GM21390 (cell line): ENCODE measurements around the gene INVS.
"Not testable (repeated sequence)": the region's sequence is repeated elsewhere in the genome, so short reads cannot be mapped to it uniquely, and the experiment has no call there.

Experiments used
- ATAC-seq: cut with Tn5 transposase; IDR thresholded peaks from one replicate; pipeline ENCODE4 v1.9.1; 2021; ENCODE audit not compliant: unreplicated experiment

The INVS gene

GRCh38 chr9:100193078-100193477 lies 94.0 kb downstream of the INVS start:
- ATAC-seq, result no peak

GRCh38 chr9:100196215-100196614 lies 97.2 kb downstream of the INVS start:
- no peak for ATAC-seq

GRCh38 chr9:100196828-100197227 lies 97.8 kb downstream of the INVS start:
- ATAC-seq, result no peak

- no peak for ATAC-seq
Measured at GRCh38 chr9:100197553-100197952, 98.5 kb downstream of the INVS start.

GRCh38 chr9:100202806-100203205 lies 103.8 kb downstream of the INVS start:
- ATAC-seq, result no peak

- ATAC-seq, result no peak
Measured at GRCh38 chr9:100204796-100205195, 105.8 kb downstream of the INVS start.

- ATAC-seq, result no peak
Measured at GRCh38 chr9:100206899-100207298, 107.9 kb downstream of the INVS start.

- ATAC-seq, result no peak
Measured at GRCh38 chr9:100208673-100209072, 109.6 kb downstream of the INVS start.

- no peak for ATAC-seq
Measured at GRCh38 chr9:100211476-100211875, 112.4 kb downstream of the INVS start.

- no peak for ATAC-seq
Measured at GRCh38 chr9:100213730-100214477, 114.9 kb downstream of the INVS start.

- ATAC-seq, result peak; percentile 63
Measured at GRCh38 chr9:100216178-100216787, 117.2 kb downstream of the INVS start.

GRCh38 chr9:100217536-100217935 lies 118.5 kb downstream of the INVS start:
- no peak for ATAC-seq

GRCh38 chr9:100219347-100219746 lies 120.3 kb downstream of the INVS start:
- peak; percentile 73 for ATAC-seq

GRCh38 chr9:100220936-100221335 lies 121.9 kb downstream of the INVS start:
- no peak for ATAC-seq

GRCh38 chr9:100221538-100221937 lies 122.5 kb downstream of the INVS start:
- no peak for ATAC-seq

- no peak for ATAC-seq
Measured at GRCh38 chr9:100222674-100223073, 123.6 kb downstream of the INVS start.

- ATAC-seq, result no peak
Measured at GRCh38 chr9:100227636-100228035, 128.6 kb downstream of the INVS start.

- no peak for ATAC-seq
Measured at GRCh38 chr9:100228352-100228869, 129.4 kb downstream of the INVS start.

GRCh38 chr9:100229136-100229535 lies 130.1 kb downstream of the INVS start:
- ATAC-seq, result no peak

- no peak for ATAC-seq
Measured at GRCh38 chr9:100229561-100229960, 130.5 kb downstream of the INVS start.

GRCh38 chr9:100236986-100237385 lies 137.9 kb downstream of the INVS start:
- not testable (repeated sequence) for ATAC-seq

- no peak for ATAC-seq
Measured at GRCh38 chr9:100240512-100240911, 141.5 kb downstream of the INVS start.
